Neural progenitor cell (in vitro differentiated cells): ENCODE measurements around the gene CHP2. TPM values are rescaled to one million over a fixed set of nuclear protein-coding genes. Genes with fewer than 3 reads are reported as not detected.
A peak's percentile ranks its signal among the peaks of the same experiment; 100 is the strongest.
"Not testable (repeated sequence)": the region's sequence is repeated elsewhere in the genome, so short reads cannot be mapped to it uniquely, and the experiment has no call there.

Source experiments
- DNase-seq: peaks from one replicate; pipeline ENCODE4 v3.0.0-alpha.2; 2016; ENCODE audit warnings: low spot score
- H2AFZ ChIP-seq: fragments of 200-600 bp; sonication (generic); replicated peaks from 2 replicates; pipeline ENCODE4 v1.6.1; 2016; ENCODE audit warnings: antibody characterized with exemption
- H3F3A ChIP-seq: fragments of 200-600 bp; sonication (generic); 2 replicates; pipeline ENCODE4 v1.6.1; 2016; ENCODE audit warnings: antibody characterized with exemption, low read depth
- H3K27ac ChIP-seq: fragments of 200-600 bp; sonication (generic); 2 replicates; pipeline ENCODE4 v1.5.1; 2016; ENCODE audit warnings: mild to moderate bottlenecking
- H3K27me3 ChIP-seq: fragments of 200-600 bp; sonication (generic); 2 replicates; pipeline ENCODE4 v1.6.1; 2016; ENCODE audit warnings: mild to moderate bottlenecking, moderate library complexity
- H3K36me3 ChIP-seq: fragments of 200-600 bp; sonication (generic); 2 replicates; pipeline ENCODE4 v1.5.1; 2016
- H3K4me1 ChIP-seq: fragments of 200-600 bp; sonication (generic); 2 replicates; pipeline ENCODE4 v1.6.1; 2016; ENCODE audit warnings: mixed run types
- H3K4me2 ChIP-seq: fragments of 200-600 bp; sonication (generic); 2 replicates; pipeline ENCODE4 v1.6.1; 2016
- H3K4me3 ChIP-seq: fragments of 200-600 bp; sonication (generic); 2 replicates; pipeline ENCODE4 v1.5.1; 2016
- H3K79me2 ChIP-seq: fragments of 200-600 bp; sonication (generic); 2 replicates; pipeline ENCODE4 v1.6.1; 2016; ENCODE audit warnings: low read depth
- H3K9ac ChIP-seq: fragments of 200-600 bp; sonication (generic); 2 replicates; pipeline ENCODE4 v1.6.1; 2016
- H3K9me3 ChIP-seq: fragments of 200-600 bp; sonication (generic); 2 replicates; pipeline ENCODE4 v1.5.1; 2016; ENCODE audit warnings: low read depth
- H4K20me1 ChIP-seq: fragments of 200-600 bp; sonication (generic); 2 replicates; pipeline ENCODE4 v1.6.1; 2016; ENCODE audit warnings: low read depth
- H3K27ac Mint-ChIP-seq: 3 replicates; pipeline ENCODE4 v1.8.0; 2021; ENCODE audit warnings: mixed read lengths
- H3K27me3 Mint-ChIP-seq: 2 replicates; pipeline ENCODE4 v1.8.0; 2022; ENCODE audit warnings: low read depth, mild to moderate bottlenecking, inconsistent platforms, moderate library complexity, mixed read lengths; ENCODE audit not compliant: insufficient read depth
- H3K36me3 Mint-ChIP-seq: 3 replicates; pipeline ENCODE4 v1.8.0; 2021; ENCODE audit warnings: mixed read lengths
- H3K4me1 Mint-ChIP-seq: 3 replicates; pipeline ENCODE4 v1.8.0; 2021; ENCODE audit warnings: mixed read lengths
- H3K4me3 Mint-ChIP-seq: 3 replicates; pipeline ENCODE4 v1.8.0; 2021; ENCODE audit warnings: mild to moderate bottlenecking, moderate library complexity, mixed read lengths
- H3K9me3 Mint-ChIP-seq: 3 replicates; pipeline ENCODE4 v1.8.0; 2020; ENCODE audit warnings: mixed read lengths
- EZH2 ChIP-seq: fragments of 200-600 bp; sonication (generic); IDR thresholded peaks from 2 replicates; pipeline ENCODE4 v1.6.1; 2017; ENCODE audit warnings: antibody characterized with exemption, mild to moderate bottlenecking, moderate library complexity
- EZH2phosphoT487 ChIP-seq: fragments of 200-600 bp; sonication (generic); IDR thresholded peaks from 2 replicates; pipeline ENCODE4 v1.6.1; 2017; ENCODE audit warnings: antibody characterized with exemption
- total RNA-seq: library from RNA; depleted of rRNA; stranded (reverse); fragments of >200 nt; gene quantifications from 2 replicates; pipeline ENCODE4 v1.2.3, GENCODE V29; 2015; ENCODE audit warnings: low replicate concordance
- TF ChIP-seq, protein P1 (sequence below): fragments of 200-600 bp; sonication (generic); IDR thresholded peaks from 2 replicates; pipeline ENCODE4 v1.5.1; 2017; ENCODE audit warnings: antibody characterized with exemption, mild to moderate bottlenecking

CHP2 gene
- total RNA-seq, 1 donor from 2014 or later = 0.13 TPM

DNA sequence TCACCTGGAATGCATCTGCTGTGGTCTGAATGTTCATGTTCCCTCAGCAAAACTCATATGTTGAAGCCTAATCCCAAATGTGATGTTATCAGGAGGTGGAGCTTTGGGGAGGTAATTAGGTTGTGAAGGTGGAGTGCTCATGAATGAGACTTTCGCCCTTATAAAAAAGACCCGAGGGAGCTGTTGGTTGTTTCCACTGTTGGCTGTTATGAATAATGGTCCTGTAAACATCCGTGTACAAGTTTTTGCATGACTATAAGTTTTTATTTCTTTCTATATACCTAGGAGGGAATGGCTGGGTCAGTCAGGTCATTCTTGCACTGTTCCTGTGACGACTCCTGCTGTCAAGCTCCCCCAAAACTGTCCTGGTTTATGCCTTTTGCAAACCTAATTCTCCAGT, 9.6 kb upstream of the CHP2 start:
- H3K9ac ChIP-seq = no peak overlapping the region
- no peaks in the 10 kb centered on the region for H3K27me3 ChIP-seq
- H3K79me2 ChIP-seq = no peaks in the 10 kb centered on the region
- H3K27ac Mint-ChIP-seq = no peak overlapping the region
- no peaks in the 10 kb centered on the region for H3K36me3 Mint-ChIP-seq
- H3K36me3 ChIP-seq = no peaks in the 10 kb centered on the region
- no peaks in the 10 kb centered on the region for H3K9me3 ChIP-seq
- H3K4me3 ChIP-seq = no peak overlapping the region
- peaks cover 4% of the 10 kb centered on the region for H3K27me3 Mint-ChIP-seq
- no peaks in the 10 kb centered on the region for H4K20me1 ChIP-seq
- H3K27ac ChIP-seq = no peak overlapping the region
- H3K4me1 ChIP-seq = no peaks in the 10 kb centered on the region
- H3K4me2 ChIP-seq = no peak overlapping the region
- no peak overlapping the region for H3K4me3 Mint-ChIP-seq
- no peaks in the 10 kb centered on the region for H3F3A ChIP-seq
- H3K9me3 Mint-ChIP-seq = no peaks in the 10 kb centered on the region
- H3K4me1 Mint-ChIP-seq = no peaks in the 10 kb centered on the region
- no peak for TF ChIP-seq EZH2phosphoT487
- TF ChIP-seq EZH2 = no peak
- TF ChIP-seq, protein P1, sequence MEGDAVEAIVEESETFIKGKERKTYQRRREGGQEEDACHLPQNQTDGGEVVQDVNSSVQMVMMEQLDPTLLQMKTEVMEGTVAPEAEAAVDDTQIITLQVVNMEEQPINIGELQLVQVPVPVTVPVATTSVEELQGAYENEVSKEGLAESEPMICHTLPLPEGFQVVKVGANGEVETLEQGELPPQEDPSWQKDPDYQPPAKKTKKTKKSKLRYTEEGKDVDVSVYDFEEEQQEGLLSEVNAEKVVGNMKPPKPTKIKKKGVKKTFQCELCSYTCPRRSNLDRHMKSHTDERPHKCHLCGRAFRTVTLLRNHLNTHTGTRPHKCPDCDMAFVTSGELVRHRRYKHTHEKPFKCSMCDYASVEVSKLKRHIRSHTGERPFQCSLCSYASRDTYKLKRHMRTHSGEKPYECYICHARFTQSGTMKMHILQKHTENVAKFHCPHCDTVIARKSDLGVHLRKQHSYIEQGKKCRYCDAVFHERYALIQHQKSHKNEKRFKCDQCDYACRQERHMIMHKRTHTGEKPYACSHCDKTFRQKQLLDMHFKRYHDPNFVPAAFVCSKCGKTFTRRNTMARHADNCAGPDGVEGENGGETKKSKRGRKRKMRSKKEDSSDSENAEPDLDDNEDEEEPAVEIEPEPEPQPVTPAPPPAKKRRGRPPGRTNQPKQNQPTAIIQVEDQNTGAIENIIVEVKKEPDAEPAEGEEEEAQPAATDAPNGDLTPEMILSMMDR = no peak
- no peak for DNase-seq
- H2AFZ ChIP-seq = no peak overlapping the region

- peaks cover 12% of the 10 kb centered on the region for H3K27me3 Mint-ChIP-seq
- Histone ChIP-seq H3F3A (no peaks in the 10 kb centered on the region), H3K36me3 (no peaks in the 10 kb centered on the region), H3K27ac (no peak overlapping the region), H3K27me3 (no peaks in the 10 kb centered on the region), H4K20me1 (no peaks in the 10 kb centered on the region), H3K9ac (no peak overlapping the region), H2AFZ (no peak overlapping the region), H3K4me2 (no peak overlapping the region), H3K4me1 (peaks cover under 1% of the 10 kb centered on the region), H3K9me3 (no peaks in the 10 kb centered on the region), H3K79me2 (no peaks in the 10 kb centered on the region), H3K4me3 (no peak overlapping the region)
- H3K4me1 Mint-ChIP-seq = no peaks in the 10 kb centered on the region
- no peak overlapping the region for H3K27ac Mint-ChIP-seq
- no peaks in the 10 kb centered on the region for H3K36me3 Mint-ChIP-seq
- no peaks in the 10 kb centered on the region for H3K9me3 Mint-ChIP-seq
- H3K4me3 Mint-ChIP-seq = no peak overlapping the region
- DNase-seq = no peak
- TF ChIP-seq EZH2 (no peak), EZH2phosphoT487 (no peak)
Observed at GRCh38 chr16:23748630-23749029, 6.2 kb upstream of the CHP2 start.

DNA sequence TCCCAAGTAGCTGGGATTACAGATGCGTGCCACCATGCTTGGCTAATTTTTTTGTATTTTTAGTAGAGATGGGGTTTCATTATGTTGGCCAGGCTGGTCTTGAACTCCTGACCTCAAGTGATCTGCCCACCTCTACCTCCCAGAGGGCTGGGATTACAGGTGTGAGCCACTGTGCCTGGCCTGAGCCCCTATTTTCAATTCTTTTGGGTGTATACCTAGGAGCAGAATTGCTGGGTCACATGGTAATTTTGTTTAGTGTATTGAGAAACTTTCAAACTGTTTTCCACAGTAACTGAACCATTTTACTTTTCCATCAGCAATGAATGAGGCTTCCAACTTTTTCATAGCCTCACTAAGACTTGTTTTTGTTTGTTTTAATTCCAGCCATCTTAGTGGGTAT, 3.8 kb upstream of the CHP2 start:
- H3K79me2 ChIP-seq, H3K4me1 Mint-ChIP-seq, DNase-seq, H2AFZ ChIP-seq, H3K27ac ChIP-seq, H3K9ac ChIP-seq, H3K4me3 ChIP-seq, H3K4me2 ChIP-seq, H3K27ac Mint-ChIP-seq, H3K9me3 ChIP-seq, H3F3A ChIP-seq, H3K4me3 Mint-ChIP-seq, H3K36me3 Mint-ChIP-seq, H3K4me1 ChIP-seq, H3K36me3 ChIP-seq, H3K9me3 Mint-ChIP-seq, H4K20me1 ChIP-seq: not testable (repeated sequence)
- peaks cover 21% of the 10 kb centered on the region for H3K27me3 ChIP-seq
- H3K27me3 Mint-ChIP-seq = peaks cover 23% of the 10 kb centered on the region

- Mint-ChIP-seq H3K27me3 (peaks cover 41% of the 10 kb centered on the region), H3K4me3 (no peak overlapping the region)
Observed at GRCh38 chr16:23753908-23754593, 775 bp upstream of the CHP2 start.

More at GRCh38 chr16:23753908-23754593, 775 bp upstream of the CHP2 start:
- no peaks in the 10 kb centered on the region for H3K79me2 ChIP-seq
- H3K9me3 Mint-ChIP-seq = peaks cover 10% of the 10 kb centered on the region
- peak overlapping the region; percentile 78 for H3K4me2 ChIP-seq
- no peaks in the 10 kb centered on the region for H3K9me3 ChIP-seq
- no peak for TF ChIP-seq EZH2
- TF ChIP-seq, protein P1 = no peak
- no peak for TF ChIP-seq EZH2phosphoT487
- no peaks in the 10 kb centered on the region for H3K36me3 Mint-ChIP-seq
- H2AFZ ChIP-seq = no peak overlapping the region
- peak overlapping the region; percentile 45 for H3K4me3 ChIP-seq
- peak; percentile 72 for DNase-seq
- no peaks in the 10 kb centered on the region for H3K4me1 Mint-ChIP-seq
- H3F3A ChIP-seq = no peaks in the 10 kb centered on the region
- H3K27ac ChIP-seq = no peak overlapping the region
- no peak overlapping the region for H3K27ac Mint-ChIP-seq
- H3K4me1 ChIP-seq = peaks cover 9% of the 10 kb centered on the region
- H4K20me1 ChIP-seq = no peaks in the 10 kb centered on the region
- no peaks in the 10 kb centered on the region for H3K36me3 ChIP-seq
- peaks cover 26% of the 10 kb centered on the region for H3K27me3 ChIP-seq
- no peak overlapping the region for H3K9ac ChIP-seq
